IgD-negative memory B cell (primary cell): Measurements from ENCODE around the gene CAB39. TPM values are rescaled to one million over a fixed set of nuclear protein-coding genes. Genes with fewer than 3 reads are reported as not detected.
A peak's percentile ranks its signal among the peaks of the same experiment; 100 is the strongest.
"Not testable (repeated sequence)": the region's sequence is repeated elsewhere in the genome, so short reads cannot be mapped to it uniquely, and the experiment has no call there.

Experiments
- H3K27ac Mint-ChIP-seq, 3 donors: one replicate each; pipeline ENCODE4 v1.8.0; 2020 to 2022; ENCODE audit warnings: mild to moderate bottlenecking in 3 of 3, mixed read lengths in 3 of 3, moderate library complexity in 1 of 3
- H3K27me3 Mint-ChIP-seq: one replicate; pipeline ENCODE4 v1.8.0; 2021; ENCODE audit warnings: mixed read lengths
- H3K36me3 Mint-ChIP-seq: one replicate; pipeline ENCODE4 v1.8.0; 2020; ENCODE audit warnings: mild to moderate bottlenecking, mixed read lengths
- H3K4me1 Mint-ChIP-seq, 3 donors: one replicate each; pipeline ENCODE4 v1.8.0; 2020 to 2022; ENCODE audit warnings: mixed read lengths in 3 of 3, mild to moderate bottlenecking in 1 of 3
- H3K4me3 Mint-ChIP-seq, 4 donors: one replicate each; pipeline ENCODE4 v1.8.0; 2020 to 2022; ENCODE audit warnings: mild to moderate bottlenecking in 4 of 4, mixed read lengths in 4 of 4, moderate library complexity in 3 of 4
- H3K9me3 Mint-ChIP-seq, 3 donors: one replicate each; pipeline ENCODE4 v1.8.0; 2020 to 2021; ENCODE audit warnings: mixed read lengths in 3 of 3, mild to moderate bottlenecking in 1 of 3
- polyA plus RNA-seq: library from polyadenylated mRNA; unstranded; fragments of 300-500 nt; fragmentation: Illumina TruSeq; gene quantifications from one replicate; pipeline ENCODE4 v1.2.3, GENCODE V29; 2021

CAB39 gene
- polyA plus RNA-seq, 1 donor from 2014 or later, result 46.8 TPM

DNA sequence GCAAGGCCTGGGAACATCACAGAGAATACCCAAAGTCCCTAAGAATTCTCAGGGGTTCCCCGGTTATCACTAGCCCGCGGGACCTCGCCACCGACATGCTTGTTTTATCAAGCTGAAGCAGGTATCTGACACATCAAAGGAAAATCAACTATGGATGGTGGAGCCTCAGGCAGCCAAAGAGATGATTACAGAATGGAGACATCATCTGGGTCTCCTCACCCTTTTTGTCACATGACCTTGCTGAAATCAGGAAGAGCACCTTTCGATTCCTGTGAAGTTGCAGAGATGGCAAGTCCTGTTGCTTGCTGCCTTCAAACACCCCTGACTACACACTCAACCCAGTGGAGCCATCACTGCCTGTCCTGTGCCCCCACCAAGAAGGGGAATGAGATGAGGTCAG, 19.2 kb upstream of the CAB39 start:
- Mint-ChIP-seq H3K4me3 (no peak overlapping the region), H3K27ac (no peak overlapping the region)

DNA sequence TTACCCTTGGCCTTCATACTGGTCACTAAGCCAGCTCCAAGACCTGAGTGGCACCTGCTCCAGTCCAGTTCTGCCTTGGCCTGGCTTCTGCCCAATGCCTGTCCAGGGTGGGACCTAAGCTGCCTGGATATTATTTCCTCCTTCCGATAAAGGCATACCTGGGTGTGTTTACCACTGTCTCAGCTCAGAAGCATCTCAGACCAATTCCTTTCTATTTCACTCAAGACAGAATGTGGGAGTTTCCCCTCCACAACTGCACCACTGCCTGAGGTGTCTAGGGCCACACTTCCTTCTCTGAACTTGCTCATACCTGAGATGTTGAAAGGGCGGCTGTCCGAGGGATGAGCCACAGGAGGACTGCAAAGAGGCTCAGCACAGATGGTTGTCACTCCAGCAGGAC, 18.4 kb upstream of the CAB39 start:
- Mint-ChIP-seq H3K4me3 (peak overlapping the region in 1 of 4 donors; percentile 3), H3K9me3 (no peaks in the 10 kb centered on the region), H3K27ac (no peak overlapping the region), H3K27me3 (no peaks in the 10 kb centered on the region), H3K4me1 (peaks cover 0 to 4% (median 2%) of the 10 kb centered on the region in 3 donors), H3K36me3 (no peaks in the 10 kb centered on the region)

More for the DNA sequence above, 19.2 kb upstream of the CAB39 start:
- Mint-ChIP-seq H3K36me3 (no peaks in the 10 kb centered on the region), H3K4me1 (peaks cover 0 to 4% (median 2%) of the 10 kb centered on the region in 3 donors), H3K9me3 (no peaks in the 10 kb centered on the region), H3K27me3 (no peaks in the 10 kb centered on the region)

DNA sequence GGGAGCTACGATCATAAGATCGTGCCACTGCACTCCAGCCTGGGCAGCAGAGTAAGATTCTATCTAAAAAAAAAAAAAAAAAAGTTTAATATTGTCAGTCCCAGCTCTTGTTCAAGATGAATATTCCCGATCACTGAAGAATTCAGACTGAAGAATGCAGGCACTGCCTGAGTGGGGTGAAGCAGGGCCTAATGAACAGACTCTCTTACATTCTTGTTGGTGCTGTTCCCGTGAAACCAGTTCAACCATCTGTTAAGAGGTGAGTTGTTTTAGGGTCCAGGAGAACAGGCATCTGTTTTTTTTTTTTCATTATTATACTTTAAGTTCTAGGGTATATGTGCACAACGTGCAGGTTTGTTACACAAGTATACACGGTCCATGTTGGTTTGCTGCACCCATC, 17.1 kb upstream of the CAB39 start:
- no peaks in the 10 kb centered on the region for H3K36me3 Mint-ChIP-seq
- H3K4me1 Mint-ChIP-seq, result peaks cover 0 to 4% (median 2%) of the 10 kb centered on the region in 3 donors
- H3K4me3 Mint-ChIP-seq, result no peak overlapping the region
- H3K27me3 Mint-ChIP-seq, result no peaks in the 10 kb centered on the region
- H3K27ac Mint-ChIP-seq, result no peak overlapping the region
- H3K9me3 Mint-ChIP-seq, result no peaks in the 10 kb centered on the region

DNA sequence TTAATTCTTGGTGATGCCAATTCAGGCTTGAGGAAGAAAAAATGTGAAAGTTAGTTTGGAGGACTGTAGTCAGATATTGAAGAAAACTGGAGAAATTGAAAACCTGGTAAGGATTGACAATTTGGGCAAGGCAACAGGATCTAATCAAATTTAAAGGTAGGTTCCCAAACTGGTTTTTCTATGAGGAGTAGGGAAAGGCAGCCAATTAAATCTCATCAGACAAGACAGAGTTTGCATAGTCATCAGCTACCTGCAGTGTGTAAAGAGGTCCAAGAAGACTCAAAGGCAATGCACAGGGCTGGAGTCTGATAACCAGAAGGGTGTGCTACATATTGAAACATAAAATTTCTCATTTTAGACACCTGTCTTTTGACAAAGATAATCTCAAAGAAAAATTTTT, 16.0 kb upstream of the CAB39 start:
- Mint-ChIP-seq H3K9me3 (peaks cover 0 to under 1% (median 0%) of the 10 kb centered on the region in 3 donors), H3K36me3 (no peaks in the 10 kb centered on the region), H3K4me1 (peaks cover 0 to 4% (median 2%) of the 10 kb centered on the region in 3 donors), H3K27me3 (no peaks in the 10 kb centered on the region), H3K27ac (no peak overlapping the region), H3K4me3 (no peak overlapping the region)

DNA sequence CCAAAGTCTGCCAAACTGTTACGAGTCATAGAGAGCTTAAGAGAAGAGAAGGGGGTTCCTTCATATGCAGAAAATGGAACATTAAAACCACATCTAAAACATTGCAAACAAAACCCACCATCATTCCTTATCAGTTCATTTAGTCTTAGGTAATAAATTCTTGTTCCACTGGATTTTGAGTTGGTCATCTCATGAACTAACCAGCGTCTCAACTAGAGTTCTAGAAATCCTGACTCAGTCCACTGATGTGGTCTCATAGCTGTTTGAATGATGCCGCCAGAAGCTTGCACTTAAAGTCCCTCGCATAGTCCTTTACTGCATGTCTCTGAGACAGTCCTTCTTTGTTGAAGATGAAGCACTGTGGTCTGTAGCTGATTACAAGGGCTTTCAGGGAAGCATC, 15.0 kb upstream of the CAB39 start:
- no peak overlapping the region for H3K4me3 Mint-ChIP-seq
- H3K9me3 Mint-ChIP-seq, result peaks cover 0 to 6% (median 5%) of the 10 kb centered on the region in 3 donors
- no peak overlapping the region for H3K27ac Mint-ChIP-seq
- no peaks in the 10 kb centered on the region for H3K27me3 Mint-ChIP-seq
- H3K4me1 Mint-ChIP-seq, result peaks cover 0 to 4% (median 2%) of the 10 kb centered on the region in 3 donors
- peaks cover 2% of the 10 kb centered on the region for H3K36me3 Mint-ChIP-seq

DNA sequence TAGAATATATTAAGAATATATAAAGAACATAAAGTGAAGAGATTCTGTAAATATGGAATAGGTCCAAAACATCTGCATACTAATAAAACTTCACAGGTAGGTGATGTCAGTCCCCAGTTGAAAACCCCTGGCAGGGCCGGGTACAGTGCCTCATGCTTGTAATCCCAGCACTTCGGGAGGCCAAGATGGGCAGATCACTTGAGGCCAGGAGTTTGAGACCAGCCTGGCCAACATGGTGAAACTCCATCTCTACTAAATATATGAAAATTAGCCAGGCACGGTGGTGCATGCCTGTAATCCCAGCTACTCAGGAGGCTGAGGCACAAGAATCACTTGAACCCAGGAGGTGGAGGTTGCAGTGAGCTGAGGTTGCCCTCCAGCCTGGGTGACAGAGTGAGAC, 13.9 kb upstream of the CAB39 start:
- not testable (repeated sequence) for H3K27ac Mint-ChIP-seq, H3K4me1 Mint-ChIP-seq, H3K36me3 Mint-ChIP-seq, H3K27me3 Mint-ChIP-seq, H3K9me3 Mint-ChIP-seq, H3K4me3 Mint-ChIP-seq

DNA sequence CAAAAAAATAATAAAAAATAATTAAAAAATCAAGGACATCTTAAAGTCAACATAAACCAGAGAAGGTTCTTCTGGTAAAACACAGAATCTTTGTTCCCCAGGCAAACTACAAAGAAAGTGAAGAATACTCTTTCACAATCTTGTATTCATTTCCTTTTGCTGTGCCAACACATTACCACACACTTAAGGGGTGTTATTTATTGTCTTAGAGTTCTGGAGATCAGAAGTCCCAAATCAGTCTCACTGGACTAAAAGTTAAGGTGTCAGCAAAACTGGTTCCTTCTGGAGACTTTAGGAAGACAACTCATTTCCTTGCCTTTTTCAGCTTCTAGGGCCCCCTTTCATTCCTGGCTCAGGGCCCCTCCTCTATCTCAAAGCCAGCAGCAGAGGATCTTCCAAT, 12.2 kb upstream of the CAB39 start:
- H3K27me3 Mint-ChIP-seq, result no peaks in the 10 kb centered on the region
- H3K36me3 Mint-ChIP-seq, result peaks cover 5% of the 10 kb centered on the region
- H3K9me3 Mint-ChIP-seq, result peaks cover 2 to 10% (median 9%) of the 10 kb centered on the region in 3 donors
- no peak overlapping the region for H3K27ac Mint-ChIP-seq
- H3K4me3 Mint-ChIP-seq, result no peak overlapping the region
- H3K4me1 Mint-ChIP-seq, result no peaks in the 10 kb centered on the region

DNA sequence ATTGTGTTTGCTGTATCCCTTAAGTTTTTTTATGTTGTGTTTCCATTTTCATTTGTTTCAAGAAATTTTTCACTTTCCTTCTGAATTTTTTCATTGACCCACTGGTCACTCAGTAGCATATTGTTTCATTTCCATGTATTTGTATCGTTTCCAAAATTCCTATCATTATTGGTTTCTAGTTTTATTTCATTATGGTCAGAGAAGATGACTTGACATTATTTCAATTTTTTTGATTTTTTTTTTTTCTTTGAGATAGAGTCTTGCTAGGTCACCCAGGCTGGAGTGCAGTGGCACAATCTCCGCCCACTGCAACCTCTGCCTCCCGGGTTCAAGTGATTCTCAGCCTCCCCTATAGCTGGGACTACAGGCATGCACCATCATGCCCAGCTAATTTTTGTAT, 11.3 kb upstream of the CAB39 start:
- Mint-ChIP-seq H3K4me1 (no peaks in the 10 kb centered on the region), H3K9me3 (peaks cover 2 to 10% (median 9%) of the 10 kb centered on the region in 3 donors), H3K27ac (no peak overlapping the region), H3K36me3 (peaks cover 5% of the 10 kb centered on the region), H3K27me3 (no peaks in the 10 kb centered on the region), H3K4me3 (no peak overlapping the region)

DNA sequence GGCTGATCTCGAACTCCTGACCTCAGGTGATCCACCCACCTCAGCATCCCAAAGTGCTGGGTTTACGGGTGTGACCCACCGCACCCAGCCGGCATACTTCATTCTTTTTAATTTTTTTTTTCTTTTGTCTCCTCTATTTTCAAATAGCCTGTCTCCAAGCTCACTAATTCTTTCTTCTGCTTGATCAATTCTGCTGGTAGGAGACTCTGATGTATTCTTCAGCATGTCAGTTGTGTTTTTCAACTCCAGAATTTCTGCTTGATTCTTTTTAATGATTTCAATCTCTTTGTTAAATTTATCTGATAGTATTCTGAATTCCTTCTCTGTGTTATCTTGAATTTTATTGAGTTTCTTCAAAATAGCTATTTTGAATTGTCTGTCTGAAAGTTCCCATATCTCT, 10.2 kb upstream of the CAB39 start:
- H3K36me3 Mint-ChIP-seq, H3K9me3 Mint-ChIP-seq, H3K27me3 Mint-ChIP-seq, H3K4me3 Mint-ChIP-seq, H3K27ac Mint-ChIP-seq, H3K4me1 Mint-ChIP-seq: not testable (repeated sequence)

DNA sequence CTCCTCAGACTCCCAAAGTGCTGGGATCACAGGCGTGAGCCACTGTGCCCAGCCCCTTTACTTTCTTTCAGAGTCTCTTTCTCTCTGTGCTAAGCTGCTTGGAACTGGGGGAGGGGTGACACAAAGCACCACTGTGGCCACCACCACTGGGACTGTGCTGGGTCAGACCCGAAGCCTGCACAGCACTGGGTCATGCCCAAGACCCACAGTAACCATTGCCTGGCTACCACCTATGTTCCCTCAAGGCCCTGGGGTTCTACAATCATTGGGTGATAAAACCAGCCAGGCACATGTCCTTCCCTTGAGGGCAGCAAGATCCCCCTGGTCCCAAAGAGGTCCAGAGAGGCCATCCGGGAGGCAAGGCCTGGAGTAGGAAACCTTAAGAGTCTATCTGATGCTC, 9.1 kb upstream of the CAB39 start:
- Mint-ChIP-seq H3K4me1 (no peaks in the 10 kb centered on the region), H3K4me3 (no peak overlapping the region), H3K9me3 (peaks cover 2 to 10% (median 9%) of the 10 kb centered on the region in 3 donors), H3K27ac (no peak overlapping the region), H3K36me3 (peaks cover 6% of the 10 kb centered on the region), H3K27me3 (no peaks in the 10 kb centered on the region)

DNA sequence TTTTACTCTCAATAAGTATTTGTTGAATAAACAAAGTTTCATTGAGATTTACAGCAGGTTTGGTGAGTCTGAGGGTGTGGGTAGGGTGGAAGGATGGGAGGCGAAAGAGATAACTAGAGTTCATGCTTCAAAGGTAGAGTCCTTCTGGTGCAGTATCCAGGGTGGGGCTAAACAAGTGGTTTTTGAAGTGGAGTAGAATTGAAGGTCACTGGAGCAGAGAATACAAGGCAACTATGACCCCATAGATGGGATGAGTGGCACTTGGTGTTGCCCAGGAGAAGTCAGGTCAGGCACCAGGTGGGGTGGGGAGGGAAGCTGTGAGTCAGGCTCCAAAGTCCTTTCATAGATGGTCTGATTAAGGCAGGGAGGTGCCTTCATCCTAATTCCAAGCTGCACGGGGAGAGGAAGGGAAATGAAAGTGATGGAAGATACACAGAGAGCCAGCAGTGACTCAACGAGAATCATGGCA, 6.6 kb upstream of the CAB39 start:
- peak overlapping the region in 1 of 3 donors; percentile 50 for H3K27ac Mint-ChIP-seq
- H3K4me3 Mint-ChIP-seq, result no peak overlapping the region
- peaks cover 0 to under 1% (median 0%) of the 10 kb centered on the region in 3 donors for H3K4me1 Mint-ChIP-seq
- no peaks in the 10 kb centered on the region for H3K27me3 Mint-ChIP-seq
- H3K9me3 Mint-ChIP-seq, result peaks cover 2 to 10% (median 9%) of the 10 kb centered on the region in 3 donors
- H3K36me3 Mint-ChIP-seq, result peaks cover 6% of the 10 kb centered on the region

DNA sequence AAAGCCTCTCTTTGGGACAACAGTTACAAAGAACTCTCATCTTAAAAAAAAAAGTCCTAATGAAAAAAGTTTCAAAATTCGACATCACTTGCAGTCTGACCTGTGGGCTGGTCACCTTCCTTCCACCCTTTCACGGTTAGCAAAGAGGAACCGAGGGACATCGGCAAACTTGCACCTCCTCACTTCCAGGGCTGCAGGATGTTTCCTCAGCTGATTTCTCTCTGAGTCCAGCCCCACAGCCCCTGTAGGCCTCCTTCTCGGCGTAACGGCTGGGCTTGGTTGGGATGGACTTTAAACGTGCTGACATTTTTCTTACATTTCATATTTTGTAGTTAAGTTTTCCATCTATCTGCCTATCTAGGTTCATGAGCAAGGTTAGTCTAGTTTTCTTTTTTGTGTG, 5.7 kb upstream of the CAB39 start:
- Mint-ChIP-seq H3K27me3 (no peaks in the 10 kb centered on the region), H3K27ac (no peak overlapping the region), H3K4me1 (peaks cover 5 to 8% (median 5%) of the 10 kb centered on the region in 3 donors), H3K36me3 (peaks cover 6% of the 10 kb centered on the region), H3K4me3 (no peak overlapping the region), H3K9me3 (peaks cover 2 to 8% (median 6%) of the 10 kb centered on the region in 3 donors)

DNA sequence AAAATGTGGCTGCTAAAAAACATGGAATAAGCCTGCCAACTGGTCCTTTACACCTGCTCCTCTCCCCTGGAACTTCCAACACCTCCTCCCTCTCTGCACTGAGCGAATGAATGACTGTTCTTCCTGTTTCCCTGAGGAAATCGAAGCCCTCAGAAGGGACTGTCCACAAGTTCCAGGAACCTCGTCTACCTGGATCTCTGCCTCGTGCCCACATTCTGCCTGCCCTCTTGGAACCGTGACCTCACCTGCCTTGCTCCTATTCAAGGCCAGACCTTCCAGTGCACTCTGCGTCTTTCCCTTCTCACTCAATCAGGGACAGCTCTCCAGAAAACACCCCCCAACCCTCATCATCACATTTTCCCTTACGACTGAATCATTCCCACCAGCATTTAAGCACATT, 4.4 kb upstream of the CAB39 start:
- H3K9me3 Mint-ChIP-seq, result peaks cover 0 to 3% (median 2%) of the 10 kb centered on the region in 3 donors
- H3K36me3 Mint-ChIP-seq, result peaks cover 2% of the 10 kb centered on the region
- peak overlapping the region in 1 of 3 donors; percentile 40 for H3K27ac Mint-ChIP-seq
- H3K27me3 Mint-ChIP-seq, result no peaks in the 10 kb centered on the region
- peaks cover 7 to 11% (median 10%) of the 10 kb centered on the region in 3 donors for H3K4me1 Mint-ChIP-seq
- H3K4me3 Mint-ChIP-seq, result peak overlapping the region in 2 of 4 donors; percentile 26 to 67

DNA sequence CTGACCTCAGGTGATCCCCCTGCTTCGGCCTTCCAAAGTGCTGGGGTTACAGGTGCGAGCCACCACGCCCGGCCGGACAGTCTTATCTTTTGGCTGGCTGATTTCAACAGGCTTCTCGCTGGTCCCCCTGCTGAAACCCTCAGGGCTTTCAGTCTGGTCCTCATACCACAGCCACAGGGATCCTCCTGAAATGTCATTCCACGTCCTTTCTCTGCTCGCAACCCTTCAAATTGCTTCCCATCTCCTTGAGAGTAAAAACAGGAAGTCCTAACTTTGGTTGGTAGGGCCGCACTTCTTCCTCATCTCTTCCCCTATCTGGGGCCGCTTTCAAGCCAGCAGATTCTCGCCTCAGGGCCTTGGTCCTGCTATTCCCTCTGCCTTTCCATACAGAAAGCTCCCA, 1.4 kb upstream of the CAB39 start:
- H3K27ac Mint-ChIP-seq, result peak overlapping the region in 2 of 3 donors; percentile 79 to 95
- peaks cover 27 to 31% (median 28%) of the 10 kb centered on the region in 3 donors for H3K4me1 Mint-ChIP-seq
- H3K9me3 Mint-ChIP-seq, result no peaks in the 10 kb centered on the region
- peaks cover 1% of the 10 kb centered on the region for H3K36me3 Mint-ChIP-seq
- no peaks in the 10 kb centered on the region for H3K27me3 Mint-ChIP-seq
- peak overlapping the region; percentile 20 to 91 (median 76) for H3K4me3 Mint-ChIP-seq

DNA sequence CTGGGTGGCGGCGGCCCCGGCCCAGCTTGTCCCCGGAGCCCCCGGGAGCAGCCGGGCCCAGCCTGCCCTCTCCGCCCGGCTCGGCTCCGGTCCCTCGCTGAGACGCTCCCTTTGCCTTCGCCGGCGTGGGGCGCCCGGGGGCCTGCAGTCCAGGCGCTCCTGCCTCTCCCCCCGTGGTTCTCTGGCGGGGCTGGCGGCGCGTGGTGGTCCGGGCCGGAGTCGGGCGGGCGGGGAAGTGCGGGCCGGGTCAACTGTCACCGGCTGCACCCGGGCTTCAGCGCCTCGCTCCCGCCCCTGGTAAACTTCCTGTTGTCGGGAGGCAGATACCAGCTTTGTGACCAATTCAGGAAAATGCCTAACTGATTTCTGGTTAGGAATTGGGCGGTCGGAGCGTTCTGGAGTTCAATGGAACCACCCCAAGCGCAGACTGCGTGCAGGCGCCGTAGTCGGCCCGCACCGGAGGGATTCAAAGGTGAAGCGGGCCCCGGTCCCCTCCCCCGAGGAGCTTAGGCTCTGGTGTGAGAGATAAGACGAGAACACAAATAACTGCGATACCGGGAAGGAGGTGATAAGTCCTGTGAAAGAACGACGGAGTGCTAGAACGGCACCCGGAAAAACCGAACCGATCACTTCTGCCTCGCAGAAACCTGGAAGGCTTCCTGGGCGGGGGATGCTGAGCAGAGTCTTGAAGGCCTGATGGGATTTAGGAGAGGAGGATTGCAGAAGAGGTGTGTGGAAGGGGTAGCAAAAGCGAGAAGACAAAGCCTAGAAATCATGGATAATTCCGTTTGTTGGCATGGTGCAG, 891 bp downstream of the CAB39 start:
- H3K9me3 Mint-ChIP-seq, result no peaks in the 10 kb centered on the region
- no peaks in the 10 kb centered on the region for H3K27me3 Mint-ChIP-seq
- H3K4me3 Mint-ChIP-seq, result peak overlapping the region; percentile 91 to 100 (median 98)
- H3K36me3 Mint-ChIP-seq, result no peaks in the 10 kb centered on the region
- H3K4me1 Mint-ChIP-seq, result peaks cover 44 to 46% (median 45%) of the 10 kb centered on the region in 3 donors
- H3K27ac Mint-ChIP-seq, result peak overlapping the region; percentile 81 to 92 (median 92)

DNA sequence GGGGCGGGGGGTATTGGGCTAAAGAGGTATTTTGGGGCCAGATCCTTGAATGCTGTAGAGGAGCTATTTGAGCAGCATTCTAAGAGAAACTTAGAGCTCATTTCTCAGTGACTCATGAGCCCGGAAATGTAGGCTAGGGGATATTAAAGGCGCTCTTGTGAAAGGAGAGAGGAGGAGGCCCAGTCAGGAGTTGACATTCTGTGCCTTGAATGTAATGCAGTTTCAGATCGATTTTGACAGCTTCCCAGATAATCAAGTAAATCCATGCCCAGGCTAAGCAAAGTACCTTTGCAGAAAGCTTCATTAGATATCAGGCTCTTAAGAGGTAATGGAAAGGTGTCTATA, 1.5 kb downstream of the CAB39 start:
- Mint-ChIP-seq H3K4me3 (peak overlapping the region; percentile 91 to 100 (median 98)), H3K27ac (peak overlapping the region; percentile 81 to 92 (median 92)), H3K36me3 (no peaks in the 10 kb centered on the region), H3K9me3 (no peaks in the 10 kb centered on the region), H3K27me3 (no peaks in the 10 kb centered on the region), H3K4me1 (peaks cover 46 to 48% (median 47%) of the 10 kb centered on the region in 3 donors)
